Neural cell (in vitro differentiated cells): Measurements from ENCODE around the gene NFATC3. TPM values are rescaled to one million over a fixed set of nuclear protein-coding genes. Genes with fewer than 3 reads are reported as not detected.

ENCODE experiments used
- H2AFZ ChIP-seq: fragments of 200-600, 300-800 bp; sonication (generic), shearing (Covaris generic); 2 replicates; pipeline ENCODE4 v1.6.0; 2014; ENCODE audit warnings: low read depth, mild to moderate bottlenecking, antibody characterized with exemption, low read length, moderate library complexity
- H3F3A ChIP-seq: fragments of 200-600 bp; shearing (Covaris generic); 2 replicates; pipeline ENCODE4 v1.6.1; 2016; ENCODE audit warnings: mild to moderate bottlenecking, moderate library complexity, mixed read lengths, antibody characterized with exemption, low read length; ENCODE audit not compliant: insufficient read depth, poor library complexity, severe bottlenecking
- H3K27ac ChIP-seq: fragments of 200-600, 300-800 bp; sonication (generic), shearing (Covaris generic); 2 replicates; pipeline ENCODE4 v1.5.1; 2014; ENCODE audit warnings: mild to moderate bottlenecking, low read length, moderate library complexity
- H3K27me3 ChIP-seq: fragments of 300-800, 200-600 bp; sonication (generic), shearing (Covaris generic); 2 replicates; pipeline ENCODE4 v1.6.0; 2014; ENCODE audit warnings: mild to moderate bottlenecking, low read depth, low read length, moderate library complexity; ENCODE audit not compliant: insufficient read depth
- H3K36me3 ChIP-seq: fragments of 300-800, 200-600 bp; sonication (generic), shearing (Covaris generic); 2 replicates; pipeline ENCODE4 v1.5.1; 2014; ENCODE audit warnings: mild to moderate bottlenecking, antibody characterized with exemption, low read length, moderate library complexity; ENCODE audit not compliant: insufficient read depth
- H3K4me2 ChIP-seq: fragments of 300-800, 200-600 bp; sonication (generic), shearing (Covaris generic); 2 replicates; pipeline ENCODE4 v1.6.0; 2014; ENCODE audit warnings: mild to moderate bottlenecking, low read length
- H3K4me3 ChIP-seq: fragments of 300-800, 200-600 bp; sonication (generic), shearing (Covaris generic); 2 replicates; pipeline ENCODE4 v1.5.1; 2014; ENCODE audit warnings: mild to moderate bottlenecking, low read length, moderate library complexity
- H3K79me2 ChIP-seq: fragments of 200-600 bp; shearing (Covaris generic); replicated peaks from 2 replicates; pipeline ENCODE4 v1.6.0; 2014; ENCODE audit warnings: mild to moderate bottlenecking, low read length, moderate library complexity; ENCODE audit not compliant: insufficient read depth
- H3K9ac ChIP-seq: fragments of 300-800, 200-600 bp; sonication (generic), shearing (Covaris generic); 2 replicates; pipeline ENCODE4 v1.6.1; 2016; ENCODE audit warnings: mild to moderate bottlenecking, low read length, mixed read lengths
- H3K9me2 ChIP-seq: fragments of 200-600 bp; shearing (Covaris generic); 2 replicates; pipeline ENCODE4 v1.6.1; 2016; ENCODE audit warnings: mild to moderate bottlenecking, low read length, mixed read lengths; ENCODE audit not compliant: insufficient read depth
- H3K9me3 ChIP-seq: fragments of 200-600, 300-800 bp; sonication (generic), shearing (Covaris generic); 2 replicates; pipeline ENCODE4 v1.6.1; 2016; ENCODE audit warnings: mild to moderate bottlenecking, mixed run types, low read length, moderate library complexity, mixed read lengths
- H4K20me1 ChIP-seq: fragments of 200-600 bp; shearing (Covaris generic); 2 replicates; pipeline ENCODE4 v1.6.1; 2016; ENCODE audit warnings: mild to moderate bottlenecking, mixed run types; ENCODE audit not compliant: insufficient read depth
- CTCF ChIP-seq: fragments of 450-650 bp; IDR thresholded peaks from 2 replicates; pipeline ENCODE4 v1.5.1; 2014; ENCODE audit warnings: antibody characterized with exemption, mild to moderate bottlenecking, moderate library complexity; ENCODE audit not compliant: poor library complexity, severe bottlenecking
- EP300 ChIP-seq: fragments of 450-650 bp; conservative IDR thresholded peaks from 2 replicates; pipeline ENCODE4 v1.6.1; 2014; ENCODE audit warnings: antibody characterized with exemption, mild to moderate bottlenecking, moderate library complexity; ENCODE audit not compliant: poor library complexity, severe bottlenecking
- EZH2 ChIP-seq: fragments of 200-600, 300-800 bp; shearing (Covaris generic), sonication (generic); IDR thresholded peaks from 2 replicates; pipeline ENCODE4 v1.6.1; 2014; ENCODE audit warnings: antibody characterized with exemption, low read length, borderline replicate concordance, mild to moderate bottlenecking; ENCODE audit not compliant: insufficient read depth, poor library complexity, severe bottlenecking
- MXI1 ChIP-seq: fragments of 450-650 bp; conservative IDR thresholded peaks from 2 replicates; pipeline ENCODE4 v1.6.1; 2014; ENCODE audit warnings: antibody characterized with exemption, mild to moderate bottlenecking; ENCODE audit not compliant: poor library complexity, severe bottlenecking
- POLR2AphosphoS5 ChIP-seq: IDR thresholded peaks from 2 replicates; pipeline ENCODE4 v1.6.1; 2012
- RAD21 ChIP-seq: fragments of 450-650 bp; conservative IDR thresholded peaks from 2 replicates; pipeline ENCODE4 v1.6.1; 2014; ENCODE audit warnings: antibody characterized with exemption, mild to moderate bottlenecking, moderate library complexity
- REST ChIP-seq: IDR thresholded peaks from 2 replicates; pipeline ENCODE4 v1.6.1; 2012; ENCODE audit warnings: borderline replicate concordance
- SMC3 ChIP-seq: fragments of 450-650 bp; conservative IDR thresholded peaks from 2 replicates; pipeline ENCODE4 v1.6.1; 2014; ENCODE audit warnings: antibody characterized with exemption, mild to moderate bottlenecking, moderate library complexity; ENCODE audit not compliant: poor library complexity
- TAF1 ChIP-seq: IDR thresholded peaks from 2 replicates; pipeline ENCODE4 v1.6.1; 2012; ENCODE audit warnings: low read depth
- polyA plus RNA-seq: library from polyadenylated mRNA; depleted of rRNA; stranded (reverse); fragments of >200 nt; gene quantifications from 2 replicates; pipeline ENCODE4 v1.2.3, GENCODE V29; 2014

NFATC3 gene
- polyA plus RNA-seq, 1 donor from 2014 or later = 6.2 TPM

- Histone ChIP-seq H4K20me1 (no peaks in the 10 kb centered on the region), H3K27me3 (no peaks in the 10 kb centered on the region), H3K4me2 (no peak overlapping the region), H3K9ac (no peak overlapping the region), H3K9me2 (no peaks in the 10 kb centered on the region), H3K27ac (no peak overlapping the region), H3K36me3 (peaks cover 5% of the 10 kb centered on the region), H3K4me3 (no peak overlapping the region), H3K79me2 (no peaks in the 10 kb centered on the region), H2AFZ (no peak overlapping the region), H3K9me3 (no peaks in the 10 kb centered on the region), H3F3A (no peaks in the 10 kb centered on the region)
- TF ChIP-seq MXI1 (no peak), EZH2 (no peak), RAD21 (no peak), POLR2AphosphoS5 (no peak), CTCF (no peak), SMC3 (no peak), TAF1 (no peak), EP300 (no peak), REST (no peak)
Measured at GRCh38 chr16:68074850-68075555, 10.2 kb upstream of the NFATC3 start.

GRCh38 chr16:68075980-68076379, 9.2 kb upstream of the NFATC3 start:
- H3K27ac ChIP-seq = no peak overlapping the region
- TF ChIP-seq REST = no peak
- TF ChIP-seq MXI1 = no peak
- no peak for TF ChIP-seq RAD21
- no peak for TF ChIP-seq TAF1
- no peak for TF ChIP-seq EZH2
- no peak for TF ChIP-seq POLR2AphosphoS5
- TF ChIP-seq CTCF = no peak
- no peak for TF ChIP-seq EP300
- TF ChIP-seq SMC3 = no peak
- H3K9ac ChIP-seq = no peak overlapping the region
- no peaks in the 10 kb centered on the region for H3K79me2 ChIP-seq
- H3F3A ChIP-seq = no peaks in the 10 kb centered on the region
- H4K20me1 ChIP-seq = no peaks in the 10 kb centered on the region
- H3K36me3 ChIP-seq = peaks cover 2% of the 10 kb centered on the region
- no peak overlapping the region for H3K4me3 ChIP-seq
- no peaks in the 10 kb centered on the region for H3K9me3 ChIP-seq
- H3K4me2 ChIP-seq = no peak overlapping the region
- no peak overlapping the region for H2AFZ ChIP-seq
- no peaks in the 10 kb centered on the region for H3K27me3 ChIP-seq
- no peaks in the 10 kb centered on the region for H3K9me2 ChIP-seq
